ENCODE data around the gene ASXL2. TPM values are rescaled to one million over a fixed set of nuclear protein-coding genes. Genes with fewer than 3 reads are reported as not detected.
A peak's percentile ranks its signal among the peaks of the same experiment; 100 is the strongest.
"Not testable (repeated sequence)": the region's sequence is repeated elsewhere in the genome, so short reads cannot be mapped to it uniquely, and the experiment has no call there.

The ASXL2 gene
- total RNA-seq, 1 donor from 2014 or later: 32.7 TPM

- Mint-ChIP-seq H3K36me3 (ENCODE audit: unreplicated experiment) (peaks cover 6% of the 10 kb centered on the region), H3K27ac (ENCODE audit: unreplicated experiment) (peak overlapping the region; percentile 75), H3K9me3 (ENCODE audit: unreplicated experiment) (no peaks in the 10 kb centered on the region), H3K4me1 (ENCODE audit: unreplicated experiment) (peaks cover 14% of the 10 kb centered on the region), H3K27me3 (ENCODE audit: unreplicated experiment) (no peaks in the 10 kb centered on the region), H3K4me3 (ENCODE audit: unreplicated experiment) (peak overlapping the region; percentile 55)
- peak; percentile 70 for TF ChIP-seq CTCF (IDR thresholded peaks at IDR 0.05)
- DNase-seq (ENCODE audit: extremely low spot score, unreplicated experiment): no peak
Measured at GRCh38 chr2:25851740-25852503, 26.4 kb downstream of the ASXL2 start.

GRCh38 chr2:25850400-25850799 lies 27.9 kb downstream of the ASXL2 start:
- not testable (repeated sequence) for DNase-seq (ENCODE audit: extremely low spot score, unreplicated experiment); H3K27me3 Mint-ChIP-seq (ENCODE audit: unreplicated experiment); H3K4me3 Mint-ChIP-seq (ENCODE audit: unreplicated experiment); H3K36me3 Mint-ChIP-seq (ENCODE audit: unreplicated experiment); H3K9me3 Mint-ChIP-seq (ENCODE audit: unreplicated experiment)
- Mint-ChIP-seq H3K27ac (ENCODE audit: unreplicated experiment) (peak overlapping the region; percentile 31), H3K4me1 (ENCODE audit: unreplicated experiment) (peaks cover 16% of the 10 kb centered on the region)

DNA sequence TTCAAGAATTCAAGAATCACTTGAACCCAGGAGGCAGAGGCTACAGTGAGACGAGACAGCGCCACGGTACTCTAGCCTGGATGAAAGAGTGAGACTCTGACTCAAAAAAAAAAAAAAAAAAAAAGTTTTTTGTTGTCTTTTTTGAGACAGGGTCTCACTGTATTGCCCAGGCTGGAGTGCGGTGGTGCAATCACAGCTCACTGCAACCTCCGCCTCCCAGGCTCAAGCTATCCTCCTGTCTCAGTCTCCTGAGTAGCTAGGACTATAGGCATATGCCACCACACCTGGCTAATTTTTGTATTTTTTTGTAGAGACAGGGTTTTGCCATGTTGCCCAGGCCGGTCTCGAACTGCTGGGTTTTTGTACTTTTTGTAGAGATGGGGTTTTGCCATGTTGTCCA lies 28.9 kb downstream of the ASXL2 start:
- H3K27ac Mint-ChIP-seq (ENCODE audit: unreplicated experiment); H3K27me3 Mint-ChIP-seq (ENCODE audit: unreplicated experiment); H3K9me3 Mint-ChIP-seq (ENCODE audit: unreplicated experiment); DNase-seq (ENCODE audit: extremely low spot score, unreplicated experiment); H3K4me3 Mint-ChIP-seq (ENCODE audit: unreplicated experiment); H3K36me3 Mint-ChIP-seq (ENCODE audit: unreplicated experiment): not testable (repeated sequence)
- H3K4me1 Mint-ChIP-seq (ENCODE audit: unreplicated experiment): peaks cover 13% of the 10 kb centered on the region

GRCh38 chr2:25845843-25846505 lies 32.3 kb downstream of the ASXL2 start:
- H3K27ac Mint-ChIP-seq (ENCODE audit: unreplicated experiment): no peak overlapping the region
- H3K4me1 Mint-ChIP-seq (ENCODE audit: unreplicated experiment): peaks cover 2% of the 10 kb centered on the region

DNA sequence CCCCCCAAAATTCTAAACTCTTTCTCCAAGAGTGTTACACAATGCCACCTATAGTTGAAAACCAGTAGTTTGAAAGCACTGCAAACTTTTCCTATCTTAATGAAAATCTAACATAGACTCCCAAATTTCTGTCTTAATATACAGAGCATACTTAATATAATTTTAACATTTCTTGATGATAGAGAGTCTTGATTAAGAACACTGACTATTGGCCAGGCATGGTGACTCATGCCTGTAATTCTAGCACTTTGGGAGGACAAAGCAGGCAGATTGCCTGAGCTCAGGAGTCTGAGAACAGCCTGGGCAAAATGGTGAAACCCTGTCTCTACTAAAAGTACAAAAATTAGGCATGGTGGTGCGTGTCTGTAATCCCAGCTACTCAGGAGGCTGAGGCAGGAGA lies 34.2 kb downstream of the ASXL2 start:
- Mint-ChIP-seq H3K36me3 (ENCODE audit: unreplicated experiment) (peaks cover 13% of the 10 kb centered on the region), H3K9me3 (ENCODE audit: unreplicated experiment) (no peaks in the 10 kb centered on the region), H3K27me3 (ENCODE audit: unreplicated experiment) (no peaks in the 10 kb centered on the region), H3K27ac (ENCODE audit: unreplicated experiment) (no peak overlapping the region), H3K4me3 (ENCODE audit: unreplicated experiment) (no peak overlapping the region), H3K4me1 (ENCODE audit: unreplicated experiment) (peaks cover 2% of the 10 kb centered on the region)
- no peak for DNase-seq (ENCODE audit: extremely low spot score, unreplicated experiment)
- TF ChIP-seq CTCF (IDR thresholded peaks at IDR 0.05): no peak

More at GRCh38 chr2:25845843-25846505, 32.3 kb downstream of the ASXL2 start:
- Mint-ChIP-seq H3K9me3 (ENCODE audit: unreplicated experiment) (no peaks in the 10 kb centered on the region), H3K27me3 (ENCODE audit: unreplicated experiment) (no peaks in the 10 kb centered on the region), H3K4me3 (ENCODE audit: unreplicated experiment) (no peak overlapping the region), H3K36me3 (ENCODE audit: unreplicated experiment) (peaks cover 9% of the 10 kb centered on the region)
- no peak for DNase-seq (ENCODE audit: extremely low spot score, unreplicated experiment)
- TF ChIP-seq CTCF (IDR thresholded peaks at IDR 0.05): no peak

GRCh38 chr2:25842155-25842554 lies 36.1 kb downstream of the ASXL2 start:
- peaks cover 2% of the 10 kb centered on the region for H3K4me1 Mint-ChIP-seq (ENCODE audit: unreplicated experiment)
- H3K9me3 Mint-ChIP-seq (ENCODE audit: unreplicated experiment): no peaks in the 10 kb centered on the region
- no peak for DNase-seq (ENCODE audit: extremely low spot score, unreplicated experiment)
- no peak overlapping the region for H3K27ac Mint-ChIP-seq (ENCODE audit: unreplicated experiment)
- H3K27me3 Mint-ChIP-seq (ENCODE audit: unreplicated experiment): no peaks in the 10 kb centered on the region
- TF ChIP-seq CTCF (IDR thresholded peaks at IDR 0.05): no peak
- H3K36me3 Mint-ChIP-seq (ENCODE audit: unreplicated experiment): peaks cover 11% of the 10 kb centered on the region
- no peak overlapping the region for H3K4me3 Mint-ChIP-seq (ENCODE audit: unreplicated experiment)
